Measurements from ENCODE around the gene HS3ST3A1.

DNA sequence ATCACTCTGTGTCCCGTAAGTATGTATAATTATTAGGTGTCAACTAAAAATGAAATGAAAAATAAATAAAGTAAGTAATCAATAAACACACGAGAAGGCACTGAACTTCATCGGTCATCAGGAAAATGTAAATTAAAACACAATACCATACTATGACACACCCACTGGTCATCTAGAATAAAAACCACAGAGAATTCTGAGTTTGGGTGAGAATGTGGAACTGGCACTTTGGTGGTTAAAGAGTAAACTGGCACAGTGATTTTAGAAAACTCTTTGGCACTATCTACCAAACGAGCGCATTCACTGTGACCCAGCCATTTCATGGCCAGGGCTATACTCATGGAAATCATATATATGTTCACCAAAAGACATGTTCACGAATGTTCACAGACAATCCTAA is 98.2 kb downstream of the HS3ST3A1 start:
- TF ChIP-seq POLR2A (IDR thresholded peaks at IDR 0.05; ENCODE audit: low read depth, low read length) (no peak), POU2F2 (IDR thresholded peaks at IDR 0.05; ENCODE audit: low read depth, low read length) (no peak), TAF1 (IDR thresholded peaks at IDR 0.05; ENCODE audit: low read depth, low read length) (no peak), POLR2AphosphoS5 (IDR thresholded peaks at IDR 0.05; ENCODE audit: low read depth, low read length) (no peak), SPI1 (IDR thresholded peaks at IDR 0.05; ENCODE audit: low read depth, low read length) (no peak)

All from GM12891 (cell line).